T-helper 22 cell (primary cell): ENCODE results near the gene CHRM4.
A peak's percentile ranks its signal among the peaks of the same experiment; 100 is the strongest.

ENCODE experiments used
- DNase-seq: peaks from one replicate; pipeline ENCODE4 v3.0.0-alpha.2; 2020; ENCODE audit warnings: low read depth

The CHRM4 gene

DNA sequence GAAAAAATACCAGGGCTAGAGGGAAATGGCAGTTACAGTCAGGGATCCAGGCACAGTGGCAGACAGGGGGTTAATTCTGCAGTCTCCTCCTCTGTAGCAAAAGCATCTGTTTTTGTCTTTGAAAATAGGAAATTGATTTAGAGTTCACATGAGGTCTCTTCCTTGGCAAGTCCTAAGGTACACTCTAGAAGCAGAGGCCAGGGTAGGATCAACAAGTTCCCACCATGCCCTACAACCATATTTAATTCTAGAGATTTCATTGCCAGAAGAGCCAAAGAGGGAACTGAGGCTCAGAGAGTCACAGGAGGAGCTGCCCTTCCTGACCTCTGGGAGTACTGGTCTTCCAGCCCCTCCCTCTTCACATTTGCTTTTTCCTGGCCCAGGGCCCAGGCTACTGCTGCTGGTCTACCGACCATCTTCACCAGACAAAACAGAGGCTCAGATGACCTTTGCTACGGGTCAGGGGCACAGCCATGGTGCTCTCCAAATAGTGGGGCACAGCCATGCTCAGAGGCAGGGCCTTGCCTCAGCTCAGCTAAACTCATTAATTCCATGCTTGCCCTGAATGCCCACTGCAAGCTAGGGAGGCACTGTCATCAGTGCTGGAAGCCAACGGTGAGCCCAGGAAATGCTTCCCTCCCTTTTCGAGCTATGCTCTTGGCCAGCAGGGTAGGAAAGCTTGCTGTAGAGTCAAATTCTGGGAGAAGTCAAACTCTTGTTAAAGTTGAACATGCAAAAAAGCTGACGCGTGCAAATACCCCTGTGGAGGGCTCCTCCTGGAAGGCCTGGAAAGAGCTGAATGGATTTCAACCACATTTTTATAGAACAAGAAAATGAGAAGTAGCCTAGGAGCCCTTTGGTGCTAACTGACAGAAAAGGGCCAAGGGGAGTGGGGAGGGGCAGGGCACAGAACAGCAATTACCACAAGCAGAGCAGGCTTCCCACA is 11.7 kb upstream of the CHRM4 start:
- no peak for DNase-seq

DNA sequence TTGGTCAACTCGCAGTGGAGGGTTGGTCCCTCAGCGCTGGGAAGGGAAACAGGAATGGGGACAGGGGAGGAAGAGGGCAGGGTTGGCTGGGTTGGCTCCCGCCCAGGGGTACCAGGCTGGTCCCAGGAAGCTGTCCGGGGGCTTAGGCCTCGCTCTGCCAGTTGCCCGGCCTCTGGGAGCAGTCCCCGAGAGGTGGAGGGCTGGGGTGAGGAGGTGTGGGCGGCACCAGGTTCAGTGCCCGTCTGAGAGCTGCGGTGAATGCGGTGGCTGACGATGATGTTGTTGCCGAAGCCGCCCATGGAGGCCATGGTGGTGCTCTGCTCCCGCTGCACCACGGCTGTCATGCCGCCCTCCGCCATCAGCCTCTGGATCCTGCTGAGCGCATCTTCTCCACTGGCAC is 6.0 kb upstream of the CHRM4 start:
- DNase-seq = no peak

DNA sequence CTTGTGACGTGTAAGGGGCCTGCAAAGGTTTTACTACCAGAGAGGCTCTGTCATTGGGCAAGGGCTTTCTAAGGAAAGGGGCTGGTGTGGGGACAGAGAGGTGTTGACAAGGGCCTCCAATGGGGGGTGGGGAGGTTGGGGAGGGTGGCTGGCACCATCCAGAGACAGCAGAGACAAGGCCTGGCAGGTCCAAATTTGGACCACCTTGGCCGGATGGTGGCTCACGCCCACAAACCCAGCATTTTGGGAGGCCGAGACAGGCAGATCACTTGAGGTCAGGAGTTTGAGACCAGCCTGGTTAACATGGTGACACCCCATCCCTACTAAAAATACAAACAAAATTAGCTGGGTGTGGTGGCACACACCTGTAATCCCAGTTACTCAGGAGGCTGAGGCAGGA is 2.2 kb upstream of the CHRM4 start:
- no peak for DNase-seq

DNA sequence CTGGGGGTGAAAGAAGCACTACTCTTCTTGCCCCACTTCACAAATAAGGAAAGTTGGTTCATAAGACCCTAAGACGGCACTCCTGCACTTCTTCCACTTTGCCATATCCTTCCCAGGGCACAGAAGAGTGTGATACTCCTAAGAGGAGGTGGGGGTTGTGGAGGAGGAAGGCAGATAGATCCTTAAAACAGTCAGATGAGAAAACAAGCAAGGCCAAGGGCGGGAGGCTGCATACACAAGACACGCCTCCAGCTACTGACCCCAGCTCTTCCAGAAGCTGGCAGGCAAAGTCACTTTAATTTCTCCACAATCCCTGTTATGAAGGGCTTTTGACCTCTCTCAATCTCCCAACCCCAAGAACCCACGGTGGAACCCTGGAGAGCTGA is 1.6 kb upstream of the CHRM4 start:
- DNase-seq = no peak

DNA sequence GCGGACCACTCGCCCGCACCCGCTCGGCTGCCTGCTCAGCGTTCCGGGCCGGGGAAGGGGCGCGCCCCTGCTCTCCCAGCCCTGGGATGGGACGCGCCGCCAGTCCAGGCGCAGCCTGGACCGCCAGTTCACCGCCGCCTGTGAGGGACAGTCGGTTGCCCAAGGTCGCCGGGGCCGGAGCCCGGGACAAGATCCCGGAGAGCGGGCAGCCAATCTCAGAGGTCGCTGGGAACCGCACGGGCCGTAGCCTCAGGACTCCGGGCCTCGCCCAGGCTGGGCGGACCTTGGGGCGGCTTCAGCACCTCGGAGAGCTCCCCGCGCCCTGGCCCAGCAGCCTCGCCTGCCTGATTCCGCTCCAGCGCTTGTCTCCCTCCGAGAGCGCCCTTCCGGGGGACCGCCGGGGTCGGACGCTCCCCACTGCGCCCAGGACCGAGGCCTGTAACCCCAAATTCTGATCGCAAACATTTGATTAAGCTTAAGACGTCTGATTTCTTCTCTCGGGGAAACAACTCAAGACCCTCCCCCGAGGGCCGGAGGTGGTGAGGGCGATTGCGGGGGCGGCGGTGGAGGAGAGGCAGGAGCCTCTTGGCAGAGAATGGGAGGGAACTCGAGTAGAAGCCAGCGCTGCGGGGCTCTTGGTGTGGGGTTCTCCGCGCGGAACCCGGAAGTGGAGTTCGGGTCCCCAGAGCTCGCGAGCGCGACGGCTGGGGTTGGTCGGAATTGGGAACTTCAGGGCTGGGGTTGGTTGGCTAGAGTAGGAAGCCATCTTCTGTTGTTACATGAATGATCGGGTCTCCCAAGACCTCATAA is 1.1 kb upstream of the CHRM4 start:
- DNase-seq = peak; percentile 45

DNA sequence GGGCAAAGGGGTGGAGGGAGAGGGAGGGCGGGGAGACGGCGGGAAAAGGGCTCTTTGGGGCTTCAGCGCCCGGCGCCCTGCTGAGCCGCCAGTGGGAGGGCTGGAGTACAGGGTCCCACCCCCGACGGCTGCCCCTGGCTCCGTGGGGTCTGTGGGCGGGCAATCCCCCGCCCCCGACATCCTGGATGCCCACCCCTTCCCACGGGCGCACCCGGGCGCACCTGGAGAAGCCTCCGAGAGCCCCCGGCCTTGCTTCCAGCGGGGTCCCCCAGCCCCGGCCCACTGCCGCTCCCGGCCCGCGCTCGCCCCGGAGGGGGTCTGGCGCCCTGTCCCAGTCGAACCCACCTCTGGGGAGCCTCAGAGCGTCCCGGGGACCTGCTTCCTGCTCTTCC is 394 bp downstream of the CHRM4 start:
- DNase-seq = no peak

DNA sequence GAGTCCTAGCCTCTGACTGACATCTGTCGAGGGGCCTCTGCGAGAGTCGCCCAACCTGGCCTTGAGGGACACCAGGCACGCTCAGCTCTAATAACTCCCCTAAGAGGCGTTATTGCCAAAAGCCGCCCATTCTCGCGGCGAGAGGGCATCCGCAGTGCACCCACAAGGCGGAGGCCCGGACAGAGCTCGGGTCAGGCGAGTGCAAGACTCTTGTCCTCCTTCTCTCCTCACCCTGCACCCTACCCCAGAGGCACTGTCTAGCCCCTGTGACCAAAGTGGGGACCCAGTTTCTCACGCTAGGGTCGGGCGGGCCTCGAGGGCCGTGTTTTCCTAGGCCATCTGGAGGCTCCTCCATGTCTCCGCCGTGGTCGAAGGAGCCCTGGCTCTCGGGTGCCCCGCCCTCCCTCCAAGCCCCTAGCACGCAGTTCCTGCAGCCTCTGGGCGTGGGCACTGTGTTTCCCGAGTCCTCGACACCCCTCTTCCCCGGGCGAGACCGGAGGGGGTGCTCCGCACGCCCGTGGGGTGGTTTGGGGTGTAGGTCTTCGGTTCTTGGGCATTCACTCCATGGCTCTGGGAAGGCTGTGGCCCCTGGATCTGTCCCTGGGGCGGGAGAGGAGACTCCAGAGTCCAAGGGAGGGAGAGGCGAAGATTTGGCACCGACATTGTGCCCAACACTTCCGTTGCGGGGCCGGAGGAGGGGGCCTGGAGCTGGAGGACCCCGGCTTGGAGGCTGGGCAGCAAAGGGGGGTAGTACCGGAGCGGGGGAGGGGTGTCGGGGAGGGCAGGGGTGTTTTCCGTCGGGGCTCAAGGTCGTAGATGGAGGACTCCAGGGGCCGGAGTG is 1.0 kb downstream of the CHRM4 start:
- DNase-seq = no peak

DNA sequence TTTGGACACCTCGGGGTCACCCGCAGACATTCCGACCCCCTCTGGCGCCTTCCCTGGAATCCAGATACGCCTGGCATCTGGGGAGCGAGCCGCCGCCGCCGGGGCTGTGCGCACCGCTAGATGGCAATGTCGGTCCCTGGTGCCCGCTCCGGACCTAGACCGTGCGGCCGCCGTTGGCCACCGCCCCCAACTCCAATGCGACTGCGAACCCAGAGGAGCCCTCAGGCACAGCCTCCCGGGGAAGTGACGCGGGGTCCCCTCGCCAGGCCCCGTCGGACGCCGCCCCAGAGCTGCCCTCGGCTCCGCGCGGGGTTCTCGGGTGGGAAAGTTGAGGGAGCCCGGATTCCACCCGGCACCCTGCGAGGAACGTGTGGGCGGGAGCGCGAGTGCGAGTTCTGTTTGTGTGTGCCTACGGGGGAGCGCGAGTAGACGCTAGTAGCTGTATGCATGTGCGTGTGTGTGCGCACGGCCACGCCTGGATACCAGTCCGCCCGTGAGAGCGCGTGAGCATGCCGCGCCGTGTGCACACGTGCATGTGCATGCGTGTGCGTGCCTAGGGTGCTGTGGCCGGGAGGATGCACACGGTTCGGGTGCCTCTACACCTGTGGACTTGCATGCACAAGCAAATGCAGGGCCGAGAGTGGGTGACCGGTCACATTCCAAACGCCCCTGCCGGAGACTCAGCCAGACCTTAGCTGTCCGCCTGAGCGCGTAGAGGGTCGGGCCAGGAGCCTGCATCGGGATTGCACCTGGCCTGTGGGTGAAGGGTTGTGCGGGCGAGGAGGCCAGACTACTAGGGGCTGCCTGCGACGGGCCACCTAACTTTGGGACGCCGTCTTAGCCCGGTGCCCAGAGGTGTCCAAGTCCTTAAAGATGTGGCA is 1.9 kb downstream of the CHRM4 start:
- DNase-seq = no peak

DNA sequence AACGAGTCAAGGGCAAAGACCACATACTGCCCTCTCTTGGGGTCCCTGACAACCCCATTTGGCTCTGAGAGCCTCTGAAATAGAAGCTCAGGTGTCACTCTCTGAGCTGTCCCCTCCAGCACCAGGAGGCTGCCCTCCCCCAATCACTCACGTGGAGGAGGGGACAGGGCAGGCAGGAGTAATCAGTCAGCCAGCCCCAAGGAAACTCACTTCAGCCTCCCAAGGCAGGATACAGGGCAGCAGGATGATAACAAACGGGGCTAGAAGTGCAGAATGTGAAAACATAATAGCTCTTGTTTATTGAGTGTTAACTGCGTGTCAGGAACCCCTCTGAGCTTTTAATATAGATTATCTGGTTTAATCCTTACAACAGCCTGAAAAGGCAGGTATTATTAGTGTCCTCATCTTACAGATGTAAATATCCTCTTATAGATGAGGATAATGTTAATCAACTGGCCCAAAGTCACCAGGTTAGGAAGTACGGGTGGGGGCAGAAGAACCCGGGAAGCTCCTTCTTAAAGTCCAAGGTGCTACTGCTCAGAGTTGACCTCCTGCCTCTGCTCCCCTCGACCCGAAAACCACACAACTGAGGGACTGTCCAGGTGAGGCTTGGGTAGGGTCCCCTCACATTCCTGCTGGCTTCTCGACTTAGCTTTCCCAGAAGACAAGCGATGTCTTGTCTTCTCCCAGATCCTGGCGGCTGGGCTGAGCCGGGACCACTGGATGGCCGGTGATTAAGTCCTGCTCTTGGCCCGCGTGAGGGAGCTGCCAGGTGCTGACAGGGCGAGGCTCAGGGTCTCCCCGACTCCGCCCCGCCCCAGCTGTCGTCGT is 2.7 kb downstream of the CHRM4 start:
- no peak for DNase-seq

DNA sequence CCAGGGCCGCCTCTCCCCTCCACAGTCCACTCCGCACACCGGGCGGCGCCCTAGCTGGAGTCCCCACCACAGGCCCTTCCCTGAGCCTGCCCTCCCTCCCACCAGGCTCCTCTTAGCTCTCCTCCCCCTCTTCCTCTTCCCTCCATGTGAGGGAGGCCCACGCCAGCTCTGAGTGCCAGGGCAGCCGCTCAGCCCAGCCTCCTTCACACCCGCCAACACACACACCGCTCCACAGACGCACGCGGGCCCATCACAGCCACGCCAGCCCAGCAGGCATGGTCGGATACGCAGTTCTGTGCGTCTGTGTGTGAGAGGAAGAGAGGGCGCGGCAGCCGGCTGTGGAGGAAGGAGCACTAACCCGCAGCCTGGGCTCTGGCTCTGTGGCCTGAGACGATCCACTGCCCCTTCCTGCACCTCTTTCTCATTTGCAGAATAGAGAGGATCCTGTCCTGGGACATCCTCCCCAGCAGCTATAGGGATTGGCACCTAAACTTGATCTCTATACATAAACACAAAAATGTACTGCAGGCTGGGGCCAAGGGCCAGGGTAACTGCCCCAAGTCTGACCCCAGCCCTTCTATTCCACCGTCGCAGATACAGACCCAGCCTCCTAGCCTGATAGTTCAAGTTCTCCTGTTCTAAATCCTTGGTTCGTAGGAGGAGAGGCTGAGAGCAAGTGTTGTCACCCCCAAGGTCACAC is 3.5 kb downstream of the CHRM4 start:
- no peak for DNase-seq

DNA sequence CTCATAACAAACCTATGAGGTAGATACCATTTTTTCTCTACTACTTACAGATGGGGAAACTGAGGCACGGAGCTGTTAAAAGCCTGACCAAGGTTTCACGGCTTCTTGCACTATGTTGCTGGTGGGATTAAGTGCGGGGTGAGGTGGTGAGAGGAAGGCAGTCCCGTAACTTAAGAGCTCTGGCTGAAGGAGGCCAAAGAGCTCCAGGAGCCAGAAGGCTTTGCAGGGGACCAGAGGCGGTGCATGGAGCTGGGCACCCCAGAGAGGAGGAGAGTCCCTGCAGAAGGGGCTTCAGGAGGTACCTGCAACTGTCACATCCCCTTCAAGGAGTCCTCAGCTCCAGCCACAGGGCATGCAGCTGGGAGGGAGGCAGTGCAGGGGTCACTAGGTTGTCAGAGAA is 4.1 kb downstream of the CHRM4 start:
- no peak for DNase-seq

DNA sequence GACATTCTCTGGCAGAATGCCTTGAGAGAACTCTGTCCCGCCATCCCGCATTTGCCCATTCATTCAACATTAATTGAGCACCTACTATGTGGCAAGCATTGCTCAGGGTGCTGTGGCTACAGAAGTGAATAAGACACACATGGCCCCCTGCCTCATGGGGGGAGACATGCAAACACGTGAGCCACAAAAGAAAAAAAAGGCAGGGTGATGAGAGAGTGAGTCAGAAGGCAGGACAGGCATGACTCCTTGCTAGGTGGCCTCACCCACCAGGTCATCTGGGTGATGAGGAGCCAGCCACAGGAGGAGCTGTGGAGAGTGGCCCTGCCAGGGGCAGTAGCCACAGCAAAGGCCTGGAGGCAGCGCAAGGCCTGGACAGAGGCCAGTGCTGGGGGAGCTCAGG is 4.9 kb downstream of the CHRM4 start:
- DNase-seq = no peak

DNA sequence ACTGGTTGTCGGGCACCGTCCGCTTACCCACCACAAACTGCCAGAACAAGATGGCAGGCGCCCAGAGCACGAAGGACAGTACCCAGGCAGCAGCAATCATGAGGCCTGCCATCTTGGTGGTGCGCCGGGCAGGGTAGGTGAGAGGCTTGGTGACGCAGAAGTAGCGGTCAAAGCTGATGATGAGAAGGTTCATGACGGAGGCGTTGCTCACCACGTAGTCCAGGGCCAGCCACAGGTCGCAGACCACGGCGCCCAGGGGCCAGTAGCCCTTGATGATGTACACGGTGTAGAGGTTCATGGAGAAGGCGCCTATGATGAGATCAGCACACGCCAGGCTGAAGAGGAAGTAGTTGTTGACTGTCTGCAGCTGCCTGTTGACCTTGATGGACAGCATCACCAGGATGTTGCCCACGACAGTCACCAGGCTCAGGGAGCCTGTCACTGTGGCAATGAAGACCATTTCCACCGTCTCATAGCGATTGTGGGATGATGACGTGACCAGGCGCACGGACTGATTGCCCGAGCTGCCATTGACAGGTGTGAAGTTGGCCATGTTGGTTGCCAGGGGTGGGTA is 5.5 kb downstream of the CHRM4 start:
- DNase-seq = no peak

DNA sequence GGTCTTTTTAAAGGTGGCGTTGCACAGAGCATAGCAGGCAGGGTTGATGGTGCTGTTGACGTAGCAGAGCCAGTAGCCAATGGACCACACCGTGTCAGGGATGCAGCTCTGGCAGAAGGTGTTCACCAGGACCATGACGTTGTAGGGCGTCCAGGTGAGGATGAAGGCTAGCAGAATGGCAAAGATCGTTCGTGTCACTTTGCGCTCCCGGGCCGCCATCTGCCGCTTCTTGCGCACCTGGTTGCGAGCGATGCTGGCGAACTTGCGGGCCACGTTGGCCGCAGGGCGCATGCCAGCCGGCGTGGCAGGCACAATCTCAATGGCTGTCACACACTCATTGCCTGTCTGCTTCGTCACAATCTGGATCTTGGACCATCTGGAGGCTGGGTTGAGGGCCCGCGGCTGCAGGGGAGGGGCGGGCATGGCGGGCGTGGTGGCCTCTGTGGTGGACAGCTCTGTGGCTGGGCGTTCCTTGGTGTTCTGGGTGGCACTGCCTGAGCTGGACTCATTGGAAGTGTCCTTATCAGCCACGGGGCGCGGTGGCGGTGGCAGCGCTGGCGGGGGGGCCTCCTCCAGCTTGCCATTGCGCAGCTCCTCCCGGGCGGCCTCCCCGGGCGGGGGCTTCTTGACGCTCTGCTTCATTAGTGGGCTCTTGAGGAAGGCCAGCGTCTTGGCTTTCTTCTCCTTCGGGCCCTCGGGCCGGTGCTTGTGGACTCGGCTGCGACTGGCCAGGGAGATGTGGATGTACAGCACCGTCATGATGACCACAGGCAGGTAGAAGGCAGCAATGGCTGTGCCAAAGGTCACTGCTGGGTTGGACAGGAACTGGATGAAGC is 6.2 kb downstream of the CHRM4 start:
- DNase-seq = no peak

DNA sequence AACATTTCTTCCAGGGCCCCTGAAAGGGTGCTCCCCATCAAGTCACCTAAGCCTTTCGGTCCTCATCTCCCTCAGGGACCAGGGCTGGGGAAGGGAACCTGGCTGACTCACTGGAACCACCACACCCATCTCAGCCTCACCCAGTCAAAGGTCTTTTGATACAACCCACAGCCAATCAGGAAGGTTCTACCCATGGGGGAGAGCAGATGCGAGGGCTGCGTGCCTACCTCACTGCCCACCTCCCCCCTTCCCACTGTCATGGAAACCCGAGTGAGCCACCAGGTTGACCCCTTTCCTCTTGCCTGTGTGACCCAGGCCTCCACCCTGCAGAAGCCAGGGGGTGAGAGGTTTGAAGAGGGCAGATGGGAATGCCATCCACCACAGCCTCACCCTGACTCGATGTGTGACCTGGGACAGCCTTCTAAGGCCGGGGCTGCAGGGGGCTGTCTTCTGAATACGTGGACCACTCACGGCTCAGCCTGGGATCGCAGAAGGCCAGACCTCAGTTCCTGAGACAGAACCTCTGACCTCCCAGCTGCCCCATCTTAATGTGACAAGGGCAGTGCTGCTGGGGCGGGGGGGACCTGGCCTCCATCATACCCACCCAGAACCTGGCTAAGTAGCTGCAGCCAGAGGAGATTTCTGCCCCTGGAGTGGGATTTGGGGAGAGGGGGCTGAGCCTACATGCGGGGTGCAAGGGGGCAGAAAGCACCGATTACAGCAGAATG is 7.4 kb downstream of the CHRM4 start:
- DNase-seq = no peak

DNA sequence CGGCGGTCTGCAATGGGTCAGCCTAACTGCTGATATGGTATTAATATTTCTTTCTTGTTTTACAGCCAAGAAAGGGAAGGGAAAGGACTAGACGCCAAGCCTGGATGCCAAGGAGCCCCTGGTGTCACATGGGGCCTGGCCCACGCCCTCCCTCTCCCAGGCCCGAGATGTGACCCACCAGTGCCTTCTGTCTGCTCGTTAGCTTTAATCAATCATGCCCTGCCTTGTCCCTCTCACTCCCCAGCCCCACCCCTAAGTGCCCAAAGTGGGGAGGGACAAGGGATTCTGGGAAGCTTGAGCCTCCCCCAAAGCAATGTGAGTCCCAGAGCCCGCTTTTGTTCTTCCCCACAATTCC is 8.2 kb downstream of the CHRM4 start:
- no peak for DNase-seq

DNA sequence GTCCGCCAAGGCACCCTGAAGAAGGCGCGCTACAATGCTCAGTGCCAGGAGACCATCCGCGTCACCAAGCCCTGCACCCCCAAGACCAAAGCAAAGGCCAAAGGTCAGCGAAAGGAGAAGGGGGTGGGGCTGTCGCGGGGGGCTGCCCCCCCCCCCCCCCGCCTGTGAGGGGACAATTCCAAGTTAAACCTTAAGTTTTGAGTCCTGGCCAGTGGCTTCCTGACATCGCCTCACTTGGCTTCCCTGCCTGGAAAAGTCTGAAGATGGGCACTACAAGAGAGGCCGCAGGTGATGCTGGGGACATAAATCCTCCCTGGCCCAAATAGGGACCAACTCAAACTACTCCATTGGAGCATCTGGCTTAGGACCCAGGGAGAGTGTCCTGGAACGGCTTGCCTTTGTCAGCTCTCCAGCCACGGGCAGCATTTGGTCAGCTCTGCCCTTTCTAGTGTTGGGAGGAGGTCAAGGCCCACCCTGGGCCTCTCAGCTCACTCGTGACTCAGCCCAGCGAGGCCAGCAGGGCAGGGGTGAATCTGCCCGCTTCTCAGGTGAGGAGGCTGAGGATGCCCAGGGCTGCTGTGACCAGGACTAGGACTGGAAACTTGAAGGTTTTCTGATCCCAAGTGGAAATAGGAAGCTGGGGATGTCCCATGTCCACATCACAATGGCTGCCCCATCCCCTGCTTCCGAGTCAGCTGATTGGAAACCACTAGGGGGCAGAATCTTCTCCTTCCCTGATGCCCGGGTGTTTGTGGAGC is 8.8 kb downstream of the CHRM4 start:
- DNase-seq = no peak
